Peyer's patch (tissue), 4 donors: ENCODE data around the gene IFT25. TPM values are rescaled to one million over a fixed set of nuclear protein-coding genes. Genes with fewer than 3 reads are reported as not detected.
"Not testable (repeated sequence)": the region's sequence is repeated elsewhere in the genome, so short reads cannot be mapped to it uniquely, and the experiment has no call there.

Experiments used
- DNase-seq, 3 donors: peaks; one replicate each; pipeline ENCODE4 v3.0.0-alpha.2; 2017 to 2019
- H3K27ac ChIP-seq, 4 donors: fragments of 200-600 bp; sonication (generic); one replicate each; pipeline ENCODE4 v1.5.1; 2016 to 2019
- H3K27me3 ChIP-seq, 2 donors: fragments of 200-600 bp; sonication (generic); one replicate each; pipeline ENCODE4 v1.5.1; 2019
- H3K36me3 ChIP-seq, 3 donors: fragments of 200-600 bp; sonication (generic); one replicate each; pipeline ENCODE4 v1.5.1; 2016 to 2019
- H3K4me1 ChIP-seq, 4 donors: fragments of 200-600 bp; sonication (generic); one replicate each; pipeline ENCODE4 v1.5.1; 2016 to 2019
- H3K4me3 ChIP-seq, 4 donors: fragments of 200-600 bp; sonication (generic); 1 replicate in 3 of 4; 2 replicates in 1 of 4; pipeline ENCODE4 v1.5.1; 2016 to 2019; ENCODE audit warnings: mild to moderate bottlenecking in 1 of 4
- H3K9me3 ChIP-seq, 4 donors: fragments of 200-600 bp; sonication (generic); one replicate each; pipeline ENCODE4 v1.5.1; 2016 to 2019; ENCODE audit warnings: mild to moderate bottlenecking in 1 of 4
- CTCF ChIP-seq, 6 experiments: fragments of 450-650 bp in 4 of 6; fragments of 200-600 bp in 2 of 6; sonication (generic) in 1 of 6; IDR thresholded peaks; one replicate each; pipeline ENCODE4 v1.5.1; 2017 to 2019; ENCODE audit warnings: antibody characterized with exemption in 6 of 6, mild to moderate bottlenecking in 3 of 6, moderate library complexity in 1 of 6
- POLR2A ChIP-seq, 2 donors: fragments of 450-650 bp; IDR thresholded peaks; one replicate each; pipeline ENCODE4 v1.5.1; 2017; ENCODE audit warnings: antibody characterized with exemption in 2 of 2, mild to moderate bottlenecking in 2 of 2, moderate library complexity in 2 of 2
- total RNA-seq, 4 donors: library from RNA; depleted of rRNA; stranded (reverse); fragments of >200 nt; gene quantifications; one replicate each; pipeline ENCODE4 v1.1.0, GENCODE V29; 2016

The IFT25 gene
- 10 to 100 TPM; 13.8 to 42.9 (median 27.1) TPM for total RNA-seq

- H3K9me3 ChIP-seq, result no peaks in the 10 kb centered on the region
- TF ChIP-seq POLR2A (IDR thresholded peaks at IDR 0.05) (peak; percentile 63 to 71), CTCF (IDR thresholded peaks at IDR 0.05) (peak in 1 of 6 experiments; percentile 23)
- peak; percentile 98 to 100 (median 99) for DNase-seq
- H3K36me3 ChIP-seq, result no peaks in the 10 kb centered on the region
- peak within 1 kb of the TSS; percentile 76 to 94 (median 82) for H3K4me3 ChIP-seq
- H3K4me1 ChIP-seq, result peaks cover 4 to 22% (median 5%) of the 10 kb centered on the region in 4 donors
- H3K27ac ChIP-seq, result peak within 1 kb of the TSS; percentile 85 to 97 (median 88)
- no peaks in the 10 kb centered on the region for H3K27me3 ChIP-seq
Measured at GRCh38 chr1:53945433-53946251, at the start of gene IFT25. Gene IFT25, minus strand, starts transcription at chr1:53945699. Its CDS starts 5,617 bp downstream, at chr1:53940082.

GRCh38 chr1:53994516-53994915 lies 49.0 kb upstream of the IFT25 start:
- H3K4me1 ChIP-seq, H3K27me3 ChIP-seq, H3K27ac ChIP-seq, H3K36me3 ChIP-seq, DNase-seq, H3K9me3 ChIP-seq, H3K4me3 ChIP-seq: not testable (repeated sequence)

GRCh38 chr1:53992085-53992874 lies 46.8 kb upstream of the IFT25 start:
- Histone ChIP-seq H3K4me1 (no peaks in the 10 kb centered on the region), H3K36me3 (no peaks in the 10 kb centered on the region), H3K27ac (no peak overlapping the region), H3K9me3 (peaks cover 0 to 8% (median 0%) of the 10 kb centered on the region in 4 donors), H3K27me3 (no peaks in the 10 kb centered on the region), H3K4me3 (no peak overlapping the region)
- no peak for DNase-seq
- no peak for TF ChIP-seq POLR2A (IDR thresholded peaks at IDR 0.05)
- TF ChIP-seq CTCF (IDR thresholded peaks at IDR 0.05), result peak in 2 of 6 experiments; percentile 9 to 11

- Histone ChIP-seq H3K36me3 (no peaks in the 10 kb centered on the region), H3K4me1 (peaks cover 0 to 1% (median 0%) of the 10 kb centered on the region in 4 donors), H3K27ac (no peak overlapping the region), H3K27me3 (no peaks in the 10 kb centered on the region), H3K9me3 (peaks cover 0 to 7% (median 0%) of the 10 kb centered on the region in 4 donors), H3K4me3 (no peak overlapping the region)
- TF ChIP-seq POLR2A (IDR thresholded peaks at IDR 0.05) (no peak), CTCF (IDR thresholded peaks at IDR 0.05) (no peak)
- DNase-seq, result no peak
Measured at GRCh38 chr1:53987880-53988279, 42.4 kb upstream of the IFT25 start.

- no peak overlapping the region for H3K27ac ChIP-seq
- no peaks in the 10 kb centered on the region for H3K36me3 ChIP-seq
- peaks cover 0 to 11% (median 0%) of the 10 kb centered on the region in 4 donors for H3K4me1 ChIP-seq
- TF ChIP-seq CTCF (IDR thresholded peaks at IDR 0.05), result no peak
- TF ChIP-seq POLR2A (IDR thresholded peaks at IDR 0.05), result no peak
- no peaks in the 10 kb centered on the region for H3K9me3 ChIP-seq
- H3K27me3 ChIP-seq, result no peaks in the 10 kb centered on the region
- no peak for DNase-seq
- no peak overlapping the region for H3K4me3 ChIP-seq
Measured at GRCh38 chr1:53986458-53986857, 41.0 kb upstream of the IFT25 start.

- TF ChIP-seq POLR2A (IDR thresholded peaks at IDR 0.05) (no peak), CTCF (IDR thresholded peaks at IDR 0.05) (no peak)
- H3K36me3 ChIP-seq, result no peaks in the 10 kb centered on the region
Measured at GRCh38 chr1:53984726-53985125, 39.2 kb upstream of the IFT25 start.

More at GRCh38 chr1:53984726-53985125, 39.2 kb upstream of the IFT25 start:
- Histone ChIP-seq H3K4me1 (peaks cover 0 to 11% (median 0%) of the 10 kb centered on the region in 4 donors), H3K9me3 (no peaks in the 10 kb centered on the region), H3K27ac (no peak overlapping the region), H3K27me3 (no peaks in the 10 kb centered on the region), H3K4me3 (no peak overlapping the region)
- no peak for DNase-seq
